Hepatocyte (in vitro differentiated cells): Measurements from ENCODE around the gene C1orf50.

Experiments used
- CTCF ChIP-seq: fragments of 200-600 bp; sonication (generic); IDR thresholded peaks from 2 replicates; pipeline ENCODE4 v1.5.1; 2016; ENCODE audit warnings: antibody characterized with exemption, mild to moderate bottlenecking; ENCODE audit not compliant: poor library complexity
- EZH2 ChIP-seq: fragments of 200-600 bp; sonication (generic); IDR thresholded peaks from 2 replicates; pipeline ENCODE4 v1.6.1; 2016; ENCODE audit warnings: antibody characterized with exemption, mild to moderate bottlenecking, borderline replicate concordance

- no peak for TF ChIP-seq CTCF
- no peak for TF ChIP-seq EZH2
Measured at GRCh38 chr1:42746436-42747105, 20.5 kb upstream of the C1orf50 start.
